HepG2 (cell line): ENCODE results near the gene RHBDL1. TPM values are rescaled to one million over a fixed set of nuclear protein-coding genes. Genes with fewer than 3 reads are reported as not detected.

Experiments
- AGO1 ChIP-seq: fragments of 200-400 bp; formaldehyde crosslinking; IDR thresholded peaks from 2 replicates; pipeline ENCODE4 v1.6.1; 2017; ENCODE audit warnings: mild to moderate bottlenecking, low read depth, low read length, moderate library complexity; ENCODE audit not compliant: poor library complexity, severe bottlenecking
- AKNA ChIP-seq: sonication (generic); formaldehyde crosslinking; IDR thresholded peaks from 2 replicates; pipeline ENCODE4 v1.4.0; 2020; ENCODE audit warnings: missing genetic modification reagents, borderline replicate concordance
- FOSL2 ChIP-seq: sonication (generic); formaldehyde crosslinking; IDR thresholded peaks from 2 replicates; pipeline ENCODE4 v1.4.0; 2020; ENCODE audit warnings: missing genetic modification reagents
- MZF1 ChIP-seq: sonication (generic); formaldehyde crosslinking; IDR thresholded peaks from 2 replicates; pipeline ENCODE4 v1.8.1; 2023; ENCODE audit warnings: mild to moderate bottlenecking, missing genetic modification reagents, borderline replicate concordance
- NFIB ChIP-seq: sonication (generic); formaldehyde crosslinking; IDR thresholded peaks from 2 replicates; pipeline ENCODE4 v1.9.0; 2021; ENCODE audit warnings: missing genetic modification reagents, mild to moderate bottlenecking, borderline replicate concordance
- NR2F2 ChIP-seq: IDR thresholded peaks from 2 replicates; pipeline ENCODE4 v1.6.1; 2012; ENCODE audit warnings: low read depth, inconsistent platforms, borderline replicate concordance
- SNRNP70 ChIP-seq: fragments of 200-400 bp; formaldehyde crosslinking; IDR thresholded peaks from 2 replicates; pipeline ENCODE4 v1.6.1; 2017; ENCODE audit warnings: mild to moderate bottlenecking, low read depth, low read length, moderate library complexity
- TBL1XR1 ChIP-seq: fragments of 150-350 bp; IDR thresholded peaks from 2 replicates; pipeline ENCODE4 v1.6.1; 2014; ENCODE audit warnings: borderline replicate concordance, low read length; ENCODE audit not compliant: partially characterized antibody
- TSC22D2 ChIP-seq: sonication (generic); formaldehyde crosslinking; IDR thresholded peaks from 2 replicates; pipeline ENCODE4 v1.5.1; 2020; ENCODE audit warnings: missing genetic modification reagents, mild to moderate bottlenecking, borderline replicate concordance
- ZBTB33 ChIP-seq: sonication (generic); formaldehyde crosslinking; IDR thresholded peaks from 2 replicates; pipeline ENCODE4 v1.4.0; 2020; ENCODE audit warnings: missing genetic modification reagents
- ZNF704 ChIP-seq: sonication (generic); formaldehyde crosslinking; IDR thresholded peaks from 2 replicates; pipeline ENCODE4 v1.8.1; 2023; ENCODE audit warnings: mild to moderate bottlenecking, inconsistent platforms, moderate library complexity, missing genetic modification reagents, borderline replicate concordance
- polyA plus RNA-seq, 8 experiments: library from polyadenylated mRNA; depleted of rRNA in 3 of 8; stranded (reverse) in 7 of 8; unstranded in 1 of 8; fragments of >200 nt; fragmentation: Illumina TruSeq in 4 of 8; extraction: Trizol in 4 of 8; gene quantifications; 2 replicates each; pipeline versions ENCODE4 v1.2.1 to v1.2.3, GENCODE V29; 2011 to 2016; ENCODE audit warnings: low read depth in 4 of 8, missing spikeins in 1 of 8, mixed read lengths in 1 of 8; ENCODE audit not compliant: insufficient read depth in 1 of 8
- total RNA-seq, 5 experiments: library from RNA; depleted of rRNA; stranded (reverse); fragments of >200 nt; fragmentation: Illumina TruSeq; extraction: Trizol; gene quantifications; 2 replicates each; pipeline ENCODE4 v1.2.3, GENCODE V29; 2016; ENCODE audit warnings: low read depth in 1 of 5
- TF ChIP-seq, protein P1 (sequence below): sonication (generic); formaldehyde crosslinking; IDR thresholded peaks from 2 replicates; pipeline ENCODE4 v1.5.0; 2020; ENCODE audit warnings: missing genetic modification reagents
- TF ChIP-seq, protein P2 (sequence below): sonication (generic); formaldehyde crosslinking; IDR thresholded peaks from 2 replicates; pipeline ENCODE4 v1.4.0; 2020; ENCODE audit warnings: mild to moderate bottlenecking, missing genetic modification reagents
- TF ChIP-seq, protein P3 (sequence below): sonication (generic); formaldehyde crosslinking; IDR thresholded peaks from 2 replicates; pipeline ENCODE4 v1.9.0; 2022; ENCODE audit warnings: low read depth, missing genetic modification reagents

RHBDL1 gene
- total and polyA plus RNA-seq, 2 of the 13 experiments (the other 11 are each of a cell fraction or from before 2014, with no cell fraction given): 1.8 to 3.8 TPM

DNA sequence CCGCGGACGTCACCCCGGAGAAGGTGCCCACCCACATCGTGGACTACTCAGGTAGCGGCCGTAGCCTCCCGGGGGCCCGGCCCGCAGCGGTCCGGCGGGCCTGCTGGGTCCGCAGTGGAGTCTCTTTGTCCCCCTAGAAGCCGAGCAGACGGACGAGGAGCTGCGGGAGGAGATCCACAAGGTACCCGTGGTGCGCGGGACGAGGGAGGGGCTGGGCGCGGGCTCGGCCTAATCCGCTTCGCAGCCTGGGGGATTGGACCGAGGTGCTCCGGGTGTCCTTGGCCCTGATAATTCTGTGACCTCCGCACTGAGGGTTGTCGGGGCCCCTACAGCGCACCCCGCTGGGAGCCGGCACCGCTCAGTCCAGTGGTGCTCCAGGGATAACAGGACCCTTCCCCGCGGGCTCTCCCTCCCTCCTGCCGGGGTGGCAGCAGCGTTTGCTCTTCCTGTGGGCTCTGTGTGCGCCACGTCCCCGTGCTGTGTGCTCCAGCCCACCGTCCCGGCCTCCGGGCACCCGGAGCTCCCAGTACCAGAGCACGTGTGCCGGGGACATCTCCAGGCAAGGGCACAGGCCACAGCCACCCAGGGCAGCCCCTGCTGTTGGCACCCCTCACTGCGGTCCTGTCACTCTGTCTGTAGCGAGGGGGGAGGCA, 6.8 kb upstream of the RHBDL1 start (continued):
- TF ChIP-seq AGO1 (peak; percentile 69), FOSL2 (CRISPR knock-in tag) (no peak), AKNA (CRISPR knock-in tag) (no peak), SNRNP70 (no peak), ZNF704 (CRISPR knock-in tag) (0 out of 2 replicates have a peak, but pooled peaks have one; percentile 36), NR2F2 (no peak), NFIB (0 out of 2 replicates have a peak, but pooled peaks have one; percentile 64), TSC22D2 (CRISPR knock-in tag) (no peak), TBL1XR1 (no peak), MZF1 (CRISPR knock-in tag) (no peak), ZBTB33 (CRISPR knock-in tag) (no peak)
- TF ChIP-seq, protein P1, sequence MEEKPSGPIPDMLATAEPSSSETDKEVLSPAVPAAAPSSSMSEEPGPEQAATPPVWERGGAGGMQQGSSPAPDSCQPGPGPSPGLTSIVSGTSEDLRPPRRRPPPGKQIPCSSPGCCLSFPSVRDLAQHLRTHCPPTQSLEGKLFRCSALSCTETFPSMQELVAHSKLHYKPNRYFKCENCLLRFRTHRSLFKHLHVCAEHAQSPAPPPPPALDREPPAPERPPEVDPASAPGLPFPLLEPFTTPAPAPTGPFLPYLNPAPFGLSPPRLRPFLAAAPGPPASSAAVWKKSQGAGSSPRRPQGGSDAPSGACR (CRISPR knock-in tag): no peak
- TF ChIP-seq, protein P2, sequence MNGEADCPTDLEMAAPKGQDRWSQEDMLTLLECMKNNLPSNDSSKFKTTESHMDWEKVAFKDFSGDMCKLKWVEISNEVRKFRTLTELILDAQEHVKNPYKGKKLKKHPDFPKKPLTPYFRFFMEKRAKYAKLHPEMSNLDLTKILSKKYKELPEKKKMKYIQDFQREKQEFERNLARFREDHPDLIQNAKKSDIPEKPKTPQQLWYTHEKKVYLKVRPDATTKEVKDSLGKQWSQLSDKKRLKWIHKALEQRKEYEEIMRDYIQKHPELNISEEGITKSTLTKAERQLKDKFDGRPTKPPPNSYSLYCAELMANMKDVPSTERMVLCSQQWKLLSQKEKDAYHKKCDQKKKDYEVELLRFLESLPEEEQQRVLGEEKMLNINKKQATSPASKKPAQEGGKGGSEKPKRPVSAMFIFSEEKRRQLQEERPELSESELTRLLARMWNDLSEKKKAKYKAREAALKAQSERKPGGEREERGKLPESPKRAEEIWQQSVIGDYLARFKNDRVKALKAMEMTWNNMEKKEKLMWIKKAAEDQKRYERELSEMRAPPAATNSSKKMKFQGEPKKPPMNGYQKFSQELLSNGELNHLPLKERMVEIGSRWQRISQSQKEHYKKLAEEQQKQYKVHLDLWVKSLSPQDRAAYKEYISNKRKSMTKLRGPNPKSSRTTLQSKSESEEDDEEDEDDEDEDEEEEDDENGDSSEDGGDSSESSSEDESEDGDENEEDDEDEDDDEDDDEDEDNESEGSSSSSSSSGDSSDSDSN (CRISPR knock-in tag): peak; percentile 36
- TF ChIP-seq, protein P3, sequence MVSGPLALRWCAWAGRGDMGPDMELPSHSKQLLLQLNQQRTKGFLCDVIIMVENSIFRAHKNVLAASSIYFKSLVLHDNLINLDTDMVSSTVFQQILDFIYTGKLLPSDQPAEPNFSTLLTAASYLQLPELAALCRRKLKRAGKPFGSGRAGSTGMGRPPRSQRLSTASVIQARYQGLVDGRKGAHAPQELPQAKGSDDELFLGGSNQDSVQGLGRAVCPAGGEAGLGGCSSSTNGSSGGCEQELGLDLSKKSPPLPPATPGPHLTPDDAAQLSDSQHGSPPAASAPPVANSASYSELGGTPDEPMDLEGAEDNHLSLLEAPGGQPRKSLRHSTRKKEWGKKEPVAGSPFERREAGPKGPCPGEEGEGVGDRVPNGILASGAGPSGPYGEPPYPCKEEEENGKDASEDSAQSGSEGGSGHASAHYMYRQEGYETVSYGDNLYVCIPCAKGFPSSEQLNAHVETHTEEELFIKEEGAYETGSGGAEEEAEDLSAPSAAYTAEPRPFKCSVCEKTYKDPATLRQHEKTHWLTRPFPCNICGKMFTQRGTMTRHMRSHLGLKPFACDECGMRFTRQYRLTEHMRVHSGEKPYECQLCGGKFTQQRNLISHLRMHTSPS (CRISPR knock-in tag): no peak
